Common myeloid progenitor, CD34-positive (primary cell): ENCODE results near the gene DQX1.
A peak's percentile ranks its signal among the peaks of the same experiment; 100 is the strongest.

Source experiments
- CTCF ChIA-PET: fragments of 350-600 bp; sonication (Branson Sonifier 250); formaldehyde crosslinking; loops from one replicate; lab custom pipeline; 2021; ENCODE audit warnings: antibody characterized with exemption; lab: Charles Lee
- POLR2A ChIA-PET: fragments of 350-600 bp; sonication (Branson Sonifier 250); formaldehyde crosslinking; loops from one replicate; lab custom pipeline; 2021; ENCODE audit warnings: antibody characterized with exemption; lab: Charles Lee
- DNase-seq, 3 donors: peaks; one replicate each; pipeline versions ENCODE4 v3.0.0 to v3.0.0-alpha.2; 2013
- H3K27ac ChIP-seq, 2 experiments: 1 replicate in 1 of 2; 2 replicates in 1 of 2; pipeline ENCODE4 v1.7.0; 2013; ENCODE audit warnings: inconsistent platforms in 2 of 2, low read length in 2 of 2, mild to moderate bottlenecking in 2 of 2, low read depth in 1 of 2, moderate library complexity in 1 of 2; ENCODE audit not compliant: severe bottlenecking in 2 of 2, insufficient read depth in 1 of 2, poor library complexity in 1 of 2
- H3K27me3 ChIP-seq, 5 experiments: replicated peaks in 2 of 5; 1 replicate in 3 of 5; 2 replicates in 2 of 5; pipeline versions ENCODE4 v1.6.1 to v1.7.0; 2013; ENCODE audit warnings: low read length in 4 of 5, mild to moderate bottlenecking in 2 of 5, moderate library complexity in 2 of 5, inconsistent platforms in 1 of 5; ENCODE audit not compliant: insufficient read depth in 5 of 5, control insufficient read depth in 4 of 5
- H3K36me3 ChIP-seq, 4 experiments: 1 replicate in 2 of 4; 2 replicates in 2 of 4; pipeline versions ENCODE4 v1.6.1 to v1.7.0; 2013; ENCODE audit warnings: low read length in 3 of 4, control low read depth in 1 of 4, mild to moderate bottlenecking in 1 of 4; ENCODE audit not compliant: control insufficient read depth in 4 of 4, insufficient read depth in 4 of 4
- H3K4me1 ChIP-seq, 4 experiments: 1 replicate in 3 of 4; 2 replicates in 1 of 4; pipeline versions ENCODE4 v1.6.1 to v1.7.1; 2013; ENCODE audit warnings: low read length in 3 of 4, mild to moderate bottlenecking in 3 of 4, control low read depth in 1 of 4, inconsistent platforms in 1 of 4, moderate library complexity in 1 of 4; ENCODE audit not compliant: control insufficient read depth in 4 of 4, insufficient read depth in 4 of 4; ENCODE audit errors: control extremely low read depth in 1 of 4
- H3K4me3 ChIP-seq, 7 experiments: 1 replicate in 4 of 7; 2 replicates in 3 of 7; pipeline versions ENCODE4 v1.5.1 to v1.7.0; 2013; ENCODE audit warnings: mild to moderate bottlenecking in 7 of 7, low read length in 6 of 7, moderate library complexity in 6 of 7, inconsistent platforms in 2 of 7, low read depth in 2 of 7, control low read depth in 1 of 7; ENCODE audit not compliant: insufficient read depth in 4 of 7, control insufficient read depth in 1 of 7; ENCODE audit errors: extremely low read depth in 1 of 7
- H3K9me3 ChIP-seq, 5 experiments: 1 replicate in 4 of 5; 2 replicates in 1 of 5; pipeline versions ENCODE4 v1.6.1 to v1.7.1; 2013; ENCODE audit warnings: low read length in 4 of 5, mild to moderate bottlenecking in 2 of 5, inconsistent platforms in 1 of 5, low read depth in 1 of 5, moderate library complexity in 1 of 5; ENCODE audit not compliant: control insufficient read depth in 4 of 5, insufficient read depth in 2 of 5; ENCODE audit errors: control extremely low read depth in 1 of 5
- WGBS: methylation state at CpG from one replicate; pipeline ENCODE4 v1.1.5; 2013; ENCODE audit not compliant: insufficient coverage; 5-methylcytosine and 5-hydroxymethylcytosine counted together

Gene DQX1

GRCh38 chr2:74481431-74481830 lies 44.6 kb downstream of the DQX1 start:
- ChIA-PET CTCF (interaction anchor here (0.9 to 7.6 kb wide), 9 partner anchors 8 to 106 kb away, joined by 3 to 75 read pairs (median 5); partner anchors contain the start of genes INO80B, MRPL53 and WBP1), POLR2A (interaction anchor here (2.4 to 2.8 kb wide), 2 partner anchors 9 to 24 kb away, joined by 13 to 16 read pairs; partner anchors contain the start of genes MRPL53 and WBP1)
- Histone ChIP-seq H3K4me3 (peak overlapping the region; percentile 88 to 100 (median 94)), H3K27ac (peak overlapping the region in 1 of 2 experiments; percentile 81), H3K9me3 (no peaks in the 10 kb centered on the region), H3K36me3 (peaks cover 5 to 22% (median 17%) of the 10 kb centered on the region in 4 experiments), H3K4me1 (peaks cover 4 to 37% (median 23%) of the 10 kb centered on the region in 4 experiments), H3K27me3 (no peaks in the 10 kb centered on the region)
- WGBS, result 100% methylated on average over 1 of the region's 3 CpGs
- DNase-seq, result no peak

- no peak for DNase-seq
- Histone ChIP-seq H3K9me3 (no peaks in the 10 kb centered on the region), H3K36me3 (peaks cover 2 to 26% (median 23%) of the 10 kb centered on the region in 4 experiments), H3K27ac (no peak overlapping the region), H3K4me1 (peaks cover 7 to 39% (median 21%) of the 10 kb centered on the region in 4 experiments), H3K4me3 (no peak overlapping the region), H3K27me3 (no peaks in the 10 kb centered on the region)
- 91% methylated on average over 4 of the region's 5 CpGs for WGBS
- CTCF ChIA-PET, result interaction anchor here (0.9 to 3.9 kb wide), 11 partner anchors 8 to 113 kb away, joined by 3 to 39 read pairs (median 4); partner anchors contain the start of genes CCDC142, INO80B, LBX2 and TTC31
- POLR2A ChIA-PET, result interaction anchor here (1.2 kb wide), 1 partner anchor 17 kb away, joined by 5 read pairs; the partner anchor contains the start of gene WBP1
Measured at GRCh38 chr2:74474899-74475298, 51.1 kb downstream of the DQX1 start.

GRCh38 chr2:74474481-74474880 lies 51.5 kb downstream of the DQX1 start:
- Histone ChIP-seq H3K9me3 (no peaks in the 10 kb centered on the region), H3K4me1 (peaks cover 7 to 39% (median 21%) of the 10 kb centered on the region in 4 experiments), H3K36me3 (peaks cover 2 to 26% (median 23%) of the 10 kb centered on the region in 4 experiments), H3K4me3 (no peak overlapping the region), H3K27ac (no peak overlapping the region), H3K27me3 (no peaks in the 10 kb centered on the region)
- DNase-seq, result no peak
- ChIA-PET CTCF (interaction anchor here (1.0 to 3.9 kb wide), 5 partner anchors 9 to 113 kb away, joined by 3 to 39 read pairs (median 12); partner anchors contain the start of genes CCDC142, LBX2 and TTC31), POLR2A (interaction anchor here (1.2 kb wide), 1 partner anchor 17 kb away, joined by 5 read pairs; the partner anchor contains the start of gene WBP1)
- 92% methylated on average over 4 of the region's 6 CpGs for WGBS

GRCh38 chr2:74472945-74473258 lies 53.1 kb downstream of the DQX1 start:
- Histone ChIP-seq H3K9me3 (no peaks in the 10 kb centered on the region), H3K27ac (peak overlapping the region; percentile 78 to 84), H3K4me1 (peaks cover 7 to 39% (median 21%) of the 10 kb centered on the region in 4 experiments), H3K27me3 (no peaks in the 10 kb centered on the region), H3K4me3 (peak overlapping the region; percentile 40 to 93 (median 87)), H3K36me3 (peaks cover 2 to 25% (median 19%) of the 10 kb centered on the region in 4 experiments)
- CTCF ChIA-PET, result interaction anchor here (0.7 to 3.9 kb wide), 10 partner anchors 10 to 223 kb away, joined by 3 to 39 read pairs (median 4); partner anchors contain the start of genes CCDC142, INO80B, TTC31 and WBP1
- 0% methylated on average over 4 of the region's 7 CpGs for WGBS
- no peak for DNase-seq
- POLR2A ChIA-PET, result interaction anchor here (0.6 to 2.9 kb wide), 4 partner anchors 9 to 81 kb away, joined by 3 to 13 read pairs (median 8); partner anchors contain the start of genes CCDC142, INO80B, TTC31 and WBP1

GRCh38 chr2:74472086-74472944 lies 53.7 kb downstream of the DQX1 start, which contains the start of gene MRPL53:
MRPL53 (minus strand) TSS chr2:74472680; CDS start chr2:74472660, 20 bp downstream.
- H3K27me3 ChIP-seq, result no peaks in the 10 kb centered on the region
- WGBS, result 0% methylated on average over 65 of the region's 66 CpGs
- CTCF ChIA-PET, result interaction anchor here (0.7 to 3.9 kb wide), 12 partner anchors 11 to 222 kb away, joined by 3 to 39 read pairs (median 4); partner anchors contain the start of genes CCDC142, INO80B, TTC31 and WBP1
- peaks cover 0 to 24% (median 19%) of the 10 kb centered on the region in 4 experiments for H3K36me3 ChIP-seq
- DNase-seq, result peak; percentile 98 to 99 (median 99)
- no peaks in the 10 kb centered on the region for H3K9me3 ChIP-seq
- POLR2A ChIA-PET, result interaction anchor here (0.6 to 2.9 kb wide), 4 partner anchors 9 to 82 kb away, joined by 3 to 13 read pairs (median 8); partner anchors contain the start of genes CCDC142, INO80B, TTC31 and WBP1
- H3K4me3 ChIP-seq, result peak within 1 kb of the TSS; percentile 40 to 93 (median 87)
- H3K27ac ChIP-seq, result peak within 1 kb of the TSS; percentile 78 to 84
- peaks cover 7 to 35% (median 21%) of the 10 kb centered on the region in 4 experiments for H3K4me1 ChIP-seq

GRCh38 chr2:74471332-74472065 lies 54.5 kb downstream of the DQX1 start:
- no peak for DNase-seq
- Histone ChIP-seq H3K36me3 (peaks cover 0 to 21% (median 17%) of the 10 kb centered on the region in 4 experiments), H3K4me3 (peak overlapping the region; percentile 40 to 93 (median 87)), H3K27me3 (no peaks in the 10 kb centered on the region), H3K4me1 (peaks cover 7 to 29% (median 21%) of the 10 kb centered on the region in 4 experiments), H3K9me3 (no peaks in the 10 kb centered on the region), H3K27ac (peak overlapping the region; percentile 78 to 84)
- ChIA-PET CTCF (interaction anchor here (0.8 to 1.5 kb wide), 2 partner anchors 51 to 61 kb away, joined by 3 to 5 read pairs; no protein-coding TSS in a partner anchor), POLR2A (interaction anchor here (1.3 to 2.9 kb wide), 2 partner anchors 13 to 17 kb away, joined by 4 to 12 read pairs; partner anchors contain the start of genes INO80B and WBP1)
- WGBS, result 97% methylated on average over 3 of the region's 16 CpGs
